HCEC 1CT (cell line): ENCODE results near the gene DMRTB1.

Experiments
- DNase-seq: peaks from one replicate; pipeline ENCODE4 v3.0.0-alpha.2; 2017

The DMRTB1 gene

DNA sequence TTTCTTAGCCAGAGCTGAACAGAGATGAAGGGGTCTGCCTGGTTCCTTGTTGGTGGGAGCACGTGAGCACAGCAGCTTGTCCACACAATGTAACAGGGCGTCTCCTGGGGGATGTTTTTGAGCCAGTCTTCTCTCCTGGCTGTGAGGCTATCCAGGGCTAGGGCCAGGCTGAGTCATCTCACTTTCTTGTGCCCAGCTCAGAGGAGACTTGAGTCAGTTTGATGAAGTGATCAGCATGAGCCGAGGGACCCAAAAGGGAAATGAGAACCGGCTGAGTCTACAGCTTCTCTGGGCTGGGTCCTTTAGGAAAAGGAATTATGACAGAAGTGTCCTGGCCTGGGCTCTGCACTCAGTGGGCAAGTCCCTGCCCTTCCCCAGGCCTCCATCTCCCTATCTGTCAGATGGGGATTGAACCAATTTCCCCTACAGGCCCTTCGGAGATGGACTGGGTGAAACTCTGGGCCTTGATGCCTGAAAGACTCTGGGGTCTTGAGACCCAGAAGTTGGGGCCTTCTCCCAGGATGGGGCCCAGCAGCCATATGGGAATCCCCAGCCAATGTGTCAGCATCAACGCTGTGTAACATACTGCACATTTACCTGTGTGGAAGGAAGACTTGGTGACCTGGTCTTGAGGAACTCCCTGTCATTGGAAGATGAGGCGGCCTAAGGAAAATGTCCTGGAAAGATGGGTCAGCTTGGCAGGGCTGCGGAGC lies 36.6 kb downstream of the DMRTB1 start:
- no peak for DNase-seq

DNA sequence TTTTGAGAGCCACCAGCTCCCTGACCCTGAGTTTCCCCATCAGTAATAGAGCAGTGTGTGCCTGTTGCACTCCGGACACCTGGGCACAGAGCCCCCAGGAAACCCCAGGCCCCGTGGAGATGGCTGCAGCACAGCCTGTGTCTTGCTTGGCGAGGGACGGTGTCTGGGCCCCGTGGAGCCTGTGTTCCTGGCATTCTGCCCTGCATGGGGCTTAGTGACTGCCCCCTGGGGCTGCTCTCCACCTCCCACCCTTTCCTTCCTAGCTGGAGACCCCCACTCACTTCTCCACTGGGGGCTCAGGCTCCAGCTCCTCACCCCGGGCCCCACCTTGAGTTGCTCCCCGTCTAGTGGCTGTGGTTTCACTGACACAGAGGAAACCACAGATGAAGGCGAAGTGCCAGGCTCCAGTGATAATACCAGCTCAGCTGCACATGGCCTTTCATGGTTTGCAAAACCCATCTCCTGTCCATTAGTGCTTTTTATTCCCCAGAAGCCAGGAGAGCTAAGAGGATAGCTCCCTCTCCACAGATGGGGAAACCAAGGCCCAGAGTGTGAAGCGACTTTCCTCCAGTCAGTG lies 39.4 kb downstream of the DMRTB1 start:
- DNase-seq = peak; percentile 24

DNA sequence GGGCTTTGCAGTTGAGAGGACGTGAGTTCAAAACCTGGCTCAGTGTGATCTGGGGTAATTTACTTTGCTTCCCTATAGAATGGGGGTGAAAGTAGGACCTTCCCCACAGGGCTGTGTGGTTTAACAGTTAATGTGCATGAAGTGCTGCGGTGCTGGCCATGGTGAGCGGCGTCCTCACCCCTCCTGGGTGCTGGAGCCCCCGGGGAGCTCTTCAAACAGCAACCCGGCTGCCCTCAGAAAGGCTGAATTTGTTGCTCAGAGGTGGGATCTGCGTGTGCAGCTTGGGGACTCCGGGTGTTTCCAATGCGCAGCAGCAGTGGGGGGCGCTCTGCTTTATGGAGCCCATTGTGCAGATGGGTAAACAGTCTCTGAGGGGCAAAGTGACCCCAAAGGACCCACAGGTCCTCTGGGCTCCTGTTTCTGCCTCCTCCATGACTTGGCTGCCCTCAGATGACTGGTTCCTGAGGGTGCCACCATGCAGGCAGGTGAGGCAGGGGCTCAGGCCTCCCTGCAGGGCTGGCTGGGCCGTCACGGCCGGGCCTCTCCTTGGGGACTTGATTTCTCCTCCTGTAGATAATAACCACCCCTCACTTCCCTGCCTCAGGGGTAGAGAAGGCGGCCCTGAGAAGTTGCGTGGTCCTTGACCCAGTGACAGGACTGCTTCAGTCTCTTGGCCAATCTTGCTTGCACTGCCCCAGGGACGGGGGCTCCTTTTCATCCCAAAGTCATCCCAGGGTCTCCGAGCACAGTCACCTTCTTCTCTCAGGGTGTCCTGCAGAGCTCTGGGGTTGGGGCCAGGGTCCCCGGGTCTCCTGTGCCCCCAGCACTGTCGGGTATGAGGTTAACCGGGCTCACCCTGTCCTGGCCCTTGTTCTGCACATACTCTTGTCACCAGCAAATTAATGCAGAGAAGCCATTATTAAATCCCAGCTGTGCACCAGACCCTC lies 40.3 kb downstream of the DMRTB1 start:
- DNase-seq = no peak

DNA sequence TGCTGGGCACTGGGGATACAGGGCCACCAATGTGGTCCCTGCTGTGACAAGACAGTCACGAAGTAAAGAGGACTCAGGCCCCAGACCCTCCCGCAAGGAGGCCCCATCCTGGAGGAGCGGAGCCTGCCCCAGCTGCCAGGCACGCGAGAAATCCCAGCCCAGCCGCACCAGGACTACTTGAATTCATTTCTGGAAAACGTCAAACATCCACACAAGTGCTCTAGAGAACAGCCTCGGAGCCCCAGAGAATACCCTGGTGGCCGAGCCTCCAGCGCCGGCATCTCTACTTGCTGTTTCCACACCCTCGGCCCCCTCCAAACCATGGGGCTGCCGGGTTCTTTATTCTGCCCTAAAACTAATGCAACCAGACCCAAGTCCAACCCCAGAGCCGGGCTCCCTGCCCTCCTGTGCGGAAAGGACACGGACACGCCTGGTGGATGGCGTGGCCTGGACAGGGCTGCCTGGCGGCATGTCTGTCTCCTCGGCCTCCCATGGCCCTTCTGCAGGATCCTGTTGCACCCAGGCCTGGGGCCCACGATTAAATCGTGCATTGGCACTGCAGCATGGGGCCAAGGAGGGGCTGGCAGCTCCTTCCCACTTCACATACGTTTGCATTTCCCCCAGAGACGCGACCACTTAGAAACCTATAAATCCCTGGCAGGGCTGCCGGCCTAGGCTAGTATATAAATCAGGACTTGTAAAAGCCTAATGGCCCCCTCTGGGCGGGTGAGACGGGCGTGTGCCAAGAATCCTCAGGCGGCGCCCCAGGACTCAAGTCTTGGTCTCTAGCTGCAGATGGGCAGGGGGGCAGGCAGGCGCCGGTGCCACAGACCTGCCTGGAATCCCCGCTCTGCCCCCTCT lies 41.2 kb downstream of the DMRTB1 start:
- DNase-seq = no peak

DNA sequence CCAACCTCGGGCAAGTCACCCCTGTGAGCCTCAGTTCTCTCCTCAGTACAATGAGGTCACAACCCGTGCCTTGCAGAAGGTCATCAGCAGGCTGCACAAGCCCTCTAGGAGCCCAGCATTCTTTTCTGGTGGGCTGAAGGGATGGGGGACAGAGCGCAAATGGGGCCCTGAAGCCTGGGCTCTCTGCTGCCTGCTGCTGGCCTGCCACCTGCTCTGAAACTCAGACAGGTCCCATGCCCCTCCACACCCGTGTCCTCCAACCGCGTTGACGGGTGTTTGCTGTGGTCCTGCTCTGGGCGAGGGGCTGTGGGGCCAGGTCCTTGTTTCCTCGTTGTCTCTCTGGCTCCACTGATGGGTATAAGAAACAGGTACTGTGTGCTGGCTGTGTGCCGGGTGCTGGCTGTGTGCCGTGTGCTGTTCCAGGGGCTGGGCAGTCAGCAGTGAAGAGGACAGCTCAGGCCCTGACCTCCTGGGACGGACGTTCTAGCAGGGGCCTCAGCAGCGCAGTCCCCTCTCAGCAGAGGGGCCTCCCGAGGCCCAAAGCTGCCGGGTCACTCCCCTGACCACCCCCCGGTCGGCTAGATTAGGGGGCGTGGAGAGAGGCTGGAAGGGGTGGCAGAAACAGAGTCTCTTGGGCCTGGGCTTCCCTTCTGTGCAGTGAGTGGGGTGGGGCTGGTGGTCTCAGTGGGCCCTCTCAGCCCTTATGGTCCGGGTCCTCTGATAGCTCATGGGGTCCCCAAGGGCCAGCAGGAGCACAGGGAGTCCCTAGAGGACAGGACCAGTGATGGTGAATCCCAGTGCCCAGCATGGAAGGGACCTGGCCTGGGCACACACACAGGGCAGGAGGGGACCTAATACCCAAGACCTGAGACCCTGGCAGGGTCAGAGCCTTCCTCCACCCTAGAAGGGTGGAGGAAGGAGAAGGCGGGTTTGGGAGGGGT lies 42.1 kb downstream of the DMRTB1 start:
- DNase-seq = no peak

DNA sequence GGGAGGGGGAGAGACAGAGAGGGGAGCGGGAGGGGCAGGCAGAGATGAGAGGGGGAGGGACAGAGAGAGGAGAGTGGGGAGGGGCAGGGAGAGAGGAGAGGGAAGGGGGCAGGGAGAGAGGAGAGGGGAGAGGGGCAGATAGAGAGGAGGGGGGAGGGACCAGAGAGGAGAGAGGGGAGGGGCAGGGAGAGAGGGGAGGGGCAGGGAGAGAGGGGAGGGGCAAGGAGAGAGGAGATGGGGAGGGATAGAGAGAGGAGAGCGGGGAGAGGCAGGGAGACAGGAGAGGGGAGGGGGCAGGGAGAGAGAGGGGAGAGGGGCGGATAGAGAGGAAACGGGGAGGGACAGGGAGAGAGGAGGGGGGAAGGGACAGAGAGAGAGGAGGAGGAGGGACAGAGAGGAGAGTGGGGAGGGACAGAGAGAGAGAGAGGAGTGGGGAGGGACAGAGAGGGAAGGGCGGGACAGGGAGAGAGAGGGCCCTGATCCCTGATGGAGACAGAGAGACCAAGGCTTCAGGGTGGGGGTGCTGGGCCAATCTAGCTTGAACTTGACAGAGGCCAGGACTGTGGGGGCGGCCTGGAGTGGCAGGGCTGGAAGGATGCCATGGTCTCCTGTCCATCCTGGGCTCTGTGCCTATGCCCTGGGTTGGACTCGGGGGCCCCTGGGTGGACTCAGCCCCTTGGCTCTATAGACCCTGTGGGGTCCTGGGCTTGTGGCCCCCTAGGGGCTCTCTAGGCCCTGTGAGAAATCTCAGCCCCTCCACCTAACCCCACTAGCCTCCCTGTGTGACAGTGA lies 43.6 kb downstream of the DMRTB1 start:
- DNase-seq = no peak

DNA sequence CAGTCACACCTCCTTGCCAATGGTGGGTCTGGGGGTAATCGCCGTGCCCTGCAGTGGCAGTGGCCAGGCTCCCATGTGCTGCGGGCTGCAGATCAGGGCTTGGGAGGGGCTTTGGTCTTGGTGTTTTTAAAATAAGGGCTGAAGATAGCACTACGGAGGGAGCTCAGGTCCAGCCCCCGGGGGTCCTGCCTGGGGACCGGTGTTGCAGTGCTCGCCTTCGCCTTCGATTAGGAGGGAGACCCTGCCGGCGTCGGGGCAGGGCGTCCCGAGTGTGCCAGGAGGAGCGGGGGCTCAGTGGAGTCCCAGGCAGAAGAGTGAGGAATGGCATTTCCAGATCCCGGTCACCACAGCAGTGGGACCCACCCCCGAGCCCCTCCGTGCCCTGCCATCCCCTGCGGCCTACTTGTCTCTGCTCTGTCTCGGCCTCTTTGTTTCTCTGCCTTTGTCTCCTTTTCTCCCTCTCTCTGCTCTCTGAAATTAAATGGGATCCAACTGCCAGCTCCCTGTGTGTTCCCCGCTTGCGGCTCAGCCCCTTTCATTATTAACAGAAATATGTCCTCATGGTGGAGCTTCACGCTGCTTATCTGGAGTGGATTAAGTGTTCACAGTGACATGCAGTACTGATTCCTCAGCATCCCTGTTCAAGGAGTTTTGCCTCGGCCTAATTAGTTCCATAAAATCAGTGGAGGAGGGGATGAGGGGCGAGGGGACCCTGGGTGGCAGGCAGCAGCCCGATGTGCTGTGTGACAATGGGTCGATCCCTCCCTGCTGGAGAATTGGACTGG lies 44.4 kb downstream of the DMRTB1 start:
- DNase-seq = no peak

DNA sequence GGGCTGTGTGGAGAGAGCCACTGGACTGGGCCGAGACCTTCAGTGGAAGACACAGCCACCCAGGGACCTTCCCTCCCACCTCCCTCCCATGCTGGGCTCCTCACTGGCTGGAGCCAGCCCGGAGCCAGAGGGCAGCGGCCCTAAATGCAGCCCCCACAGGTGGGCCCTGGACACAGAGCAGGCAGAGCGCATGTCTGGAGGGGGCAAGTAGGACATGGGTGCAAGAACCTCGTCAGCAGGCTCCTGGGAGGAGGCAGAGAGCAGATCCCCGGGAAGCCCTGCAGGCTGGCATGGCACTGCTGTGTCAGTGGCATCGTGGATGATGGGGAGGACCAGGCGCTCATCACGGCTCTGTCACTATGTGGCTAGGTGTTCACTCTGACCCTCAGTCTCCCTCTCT lies 45.7 kb downstream of the DMRTB1 start:
- no peak for DNase-seq

DNA sequence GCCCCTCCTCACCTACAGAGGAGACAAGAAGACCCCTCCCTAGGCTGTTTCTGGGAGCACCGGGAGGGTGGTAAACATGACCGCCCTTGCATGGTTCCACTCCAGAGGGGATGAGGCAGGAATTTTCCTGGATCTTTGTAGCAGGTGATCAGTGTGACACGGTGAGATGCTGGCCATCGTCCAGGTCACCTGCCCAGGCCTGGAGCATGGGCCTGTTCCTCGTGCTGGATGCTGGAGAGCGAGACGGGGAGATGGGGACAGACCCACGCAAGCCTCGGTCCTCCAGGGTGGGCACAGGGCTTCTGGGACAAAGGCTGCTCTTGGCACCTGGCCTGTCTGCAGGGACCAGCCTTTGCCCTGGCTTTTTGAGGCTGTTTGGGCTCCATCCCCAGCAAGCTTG lies 46.2 kb downstream of the DMRTB1 start:
- DNase-seq = no peak

DNA sequence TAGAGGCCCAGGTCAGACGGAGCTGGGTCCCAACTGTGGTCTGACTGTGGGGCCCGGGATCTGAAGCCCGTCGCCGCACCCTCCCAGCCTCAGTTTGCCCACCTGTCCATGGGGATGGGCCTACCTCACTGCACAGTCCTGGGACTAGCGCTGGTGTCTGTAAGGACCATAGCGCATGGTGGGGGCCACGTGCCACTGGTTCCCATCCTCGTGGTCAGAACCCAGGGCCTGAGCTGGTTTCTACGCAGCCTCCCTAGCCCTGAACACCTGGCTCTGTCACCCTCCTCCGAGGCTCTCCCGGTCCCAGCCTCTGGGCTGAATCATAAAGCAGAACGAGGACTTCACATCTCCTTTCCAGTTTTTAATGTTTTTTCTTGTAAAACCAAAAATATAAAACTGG lies 46.7 kb downstream of the DMRTB1 start:
- DNase-seq = no peak

DNA sequence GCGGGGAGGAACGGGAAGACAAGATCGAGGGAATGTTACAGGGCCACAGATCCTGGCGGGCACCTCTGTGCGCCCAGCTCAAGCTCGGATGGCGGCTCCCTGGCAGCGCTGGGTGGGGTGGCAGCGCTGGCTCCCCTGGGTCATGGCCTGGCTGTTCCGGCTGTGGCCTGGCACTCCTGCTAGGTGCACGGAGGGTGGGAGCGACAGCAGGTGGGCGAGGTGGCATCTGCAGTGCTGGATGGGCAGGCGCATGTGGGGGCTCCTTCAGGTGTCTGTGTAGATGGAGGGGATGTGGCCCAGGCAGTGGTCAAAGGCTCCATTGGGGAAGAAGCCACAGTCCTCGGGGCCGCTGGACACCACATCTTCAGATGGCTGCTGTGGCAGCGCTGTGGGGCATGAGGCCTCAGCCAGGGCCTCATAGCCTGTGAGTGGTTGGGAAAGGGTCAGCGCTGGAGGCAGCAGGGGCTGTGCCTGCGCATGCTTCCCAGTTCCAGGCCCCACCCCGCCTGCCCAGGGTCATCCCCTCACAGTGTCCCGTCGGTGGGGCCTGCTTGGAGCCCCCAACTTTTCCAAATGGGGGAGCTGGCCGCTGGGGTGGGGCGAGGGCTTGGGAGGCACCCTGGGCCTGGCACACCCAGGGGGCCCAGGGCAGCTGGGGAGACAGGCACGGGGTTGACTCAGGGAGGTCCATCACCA lies 47.3 kb downstream of the DMRTB1 start:
- no peak for DNase-seq

DNA sequence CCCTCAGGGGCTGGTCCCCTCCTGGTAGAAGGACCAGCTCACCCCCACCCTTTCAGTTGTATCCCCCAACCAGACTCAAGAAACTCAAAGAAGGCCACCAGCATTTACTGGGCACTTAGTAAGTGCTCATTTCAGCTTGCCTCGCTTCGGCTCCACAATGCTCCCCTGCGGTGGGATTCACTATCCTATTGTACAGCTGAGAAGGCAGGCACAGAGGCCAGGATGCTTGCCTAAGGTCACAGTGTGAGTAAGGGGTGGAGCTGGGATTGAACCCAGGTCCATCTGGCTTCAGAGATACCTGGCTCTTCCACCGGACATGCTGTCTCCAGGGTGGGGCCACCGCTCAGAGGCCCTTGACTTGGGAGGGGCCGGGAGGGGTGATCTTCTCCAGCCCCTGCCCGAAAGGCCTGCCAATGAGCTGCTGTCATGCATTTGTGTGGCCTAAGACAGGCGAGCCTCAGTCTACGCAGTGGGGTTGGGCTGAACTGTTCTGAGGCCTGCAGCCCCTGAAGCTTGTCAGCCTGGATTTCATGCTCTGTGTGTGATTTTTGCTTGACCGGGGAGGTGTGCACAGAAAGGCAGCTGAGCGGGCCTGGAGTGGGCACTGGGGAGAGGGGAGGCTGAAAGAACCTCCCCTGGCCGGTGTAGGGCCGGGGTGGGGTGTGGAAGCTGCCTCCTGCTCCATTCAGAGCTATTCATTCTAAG lies 48.1 kb downstream of the DMRTB1 start:
- no peak for DNase-seq

DNA sequence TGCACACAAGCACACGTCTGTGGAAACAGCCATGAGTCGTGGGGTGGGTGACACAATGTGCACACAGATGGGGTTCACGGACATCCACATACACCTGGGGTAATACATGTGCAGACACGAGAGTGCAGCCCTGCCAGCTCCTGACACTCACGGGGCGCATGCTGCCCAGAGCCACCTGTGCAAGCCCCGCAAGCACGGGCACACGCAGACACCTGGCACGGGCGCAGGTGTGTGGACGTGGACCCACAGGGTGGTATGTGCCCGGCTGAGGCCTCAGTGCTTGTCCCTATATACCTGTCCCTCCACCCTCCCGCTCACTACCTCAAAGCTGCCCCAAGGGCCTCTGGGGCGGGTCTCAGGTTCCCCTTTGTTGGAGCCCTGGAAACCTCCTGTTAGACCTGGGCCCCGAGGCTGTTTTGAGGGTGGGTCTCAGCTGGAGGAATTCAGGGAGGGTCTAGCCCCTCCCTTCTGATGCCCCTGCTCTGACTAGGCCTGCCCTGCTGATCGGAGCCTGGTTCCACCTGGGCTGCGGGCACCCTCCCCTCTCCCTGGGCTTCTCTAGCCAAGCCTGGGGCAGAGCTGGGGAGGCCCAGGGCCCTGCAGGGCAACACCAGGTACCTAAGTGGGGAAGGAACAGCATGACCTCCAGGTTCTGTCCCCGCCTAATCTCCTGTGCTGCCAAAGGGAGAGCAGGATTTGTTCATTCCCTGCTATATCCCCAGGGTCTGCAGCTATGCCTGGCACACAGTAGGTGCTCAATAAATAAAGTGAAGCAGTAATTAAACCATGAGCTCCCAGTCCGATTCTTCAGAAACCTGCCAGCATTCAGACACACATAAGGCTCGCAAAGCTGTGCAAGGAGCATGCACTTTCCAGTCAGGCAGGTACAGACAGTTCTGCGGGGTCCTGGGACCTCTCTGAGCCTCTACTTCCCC lies 49.1 kb downstream of the DMRTB1 start:
- no peak for DNase-seq

DNA sequence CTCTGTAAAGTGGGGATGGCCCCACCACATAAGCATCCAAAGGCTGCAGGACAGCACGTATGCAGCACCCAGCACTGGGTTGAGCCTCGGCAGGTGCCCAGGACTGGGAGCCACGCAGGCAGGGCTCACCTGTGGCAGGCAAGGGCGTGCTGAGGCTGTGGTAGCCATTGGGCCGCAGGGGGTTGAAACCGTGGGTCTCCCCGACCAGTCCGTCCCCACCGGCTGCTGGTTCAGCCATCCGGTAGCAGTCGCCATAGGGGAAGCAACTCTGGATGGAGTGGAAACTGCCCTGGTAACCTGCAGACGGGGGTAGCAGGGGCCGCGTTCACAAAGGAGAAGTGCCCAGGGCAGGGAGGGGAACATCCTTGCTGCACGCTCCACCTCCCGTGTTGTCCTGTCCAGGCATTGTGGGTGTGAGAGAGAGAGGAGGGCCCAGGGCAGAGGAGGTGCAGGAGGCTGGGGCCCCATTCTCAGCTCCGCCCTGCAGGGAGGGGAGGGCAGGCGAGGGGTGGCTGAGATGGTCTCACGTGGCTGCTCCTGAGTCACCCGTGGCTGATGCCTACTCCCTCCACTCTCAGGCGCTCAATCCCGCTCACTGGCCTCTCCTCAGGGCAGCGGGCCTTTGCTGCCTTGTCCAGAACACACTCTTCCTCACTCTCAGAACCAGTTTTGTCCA lies 49.9 kb downstream of the DMRTB1 start:
- peak; percentile 25 for DNase-seq

DNA sequence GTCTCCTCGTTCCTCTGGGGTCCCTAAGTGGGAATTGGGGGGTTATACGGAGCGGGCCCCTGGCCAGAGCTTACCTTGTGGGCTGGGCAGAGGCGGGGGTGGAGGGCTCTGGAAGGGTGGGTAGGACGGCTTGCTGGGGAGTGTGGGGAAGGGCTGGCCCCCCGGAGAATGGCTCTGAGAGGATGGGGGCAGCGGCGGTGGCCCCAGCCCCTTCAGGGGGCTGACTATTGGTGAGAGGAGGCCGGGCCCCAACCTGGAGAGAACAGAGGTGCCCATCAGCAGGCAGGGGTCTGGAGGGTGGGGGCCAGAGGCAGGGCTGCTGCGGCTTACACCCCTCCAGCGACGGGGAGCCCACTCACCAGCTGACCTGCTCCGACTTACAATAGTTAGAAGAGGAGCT lies 50.6 kb downstream of the DMRTB1 start:
- DNase-seq = no peak

DNA sequence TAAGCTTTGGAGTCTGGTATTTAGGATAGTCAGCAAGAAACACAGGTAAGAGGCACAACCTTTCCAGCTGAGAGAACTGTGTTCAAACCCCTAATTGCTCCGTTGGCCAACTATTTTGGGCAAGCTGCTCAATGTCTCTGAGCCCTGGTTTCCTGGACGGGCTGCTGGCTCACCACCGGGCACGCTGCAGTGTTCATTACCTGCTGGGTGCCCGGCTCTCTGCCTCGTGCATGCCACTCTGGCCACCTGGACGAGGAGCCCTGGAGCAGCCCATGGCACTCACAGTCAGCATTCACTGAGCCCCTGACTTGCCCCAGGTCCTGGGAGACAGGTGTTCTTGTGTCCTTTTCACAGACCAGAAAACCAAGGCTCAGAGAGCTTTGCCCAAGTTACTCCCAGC lies 51.0 kb downstream of the DMRTB1 start:
- no peak for DNase-seq
